Astrocyte (in vitro differentiated cells and primary cell): ENCODE results near the gene SAMD14. TPM values are rescaled to one million over a fixed set of nuclear protein-coding genes. Genes with fewer than 3 reads are reported as not detected.

Source experiments
- DNase-seq: peaks from one replicate; pipeline ENCODE4 v3.0.0-alpha.2; 2010; ENCODE audit warnings: low read depth
- FAIRE-seq: peaks from 2 replicates; lab custom pipeline; 2011; peaks lifted over from hg19 to GRCh38; lab: Jason Lieb, UNC
- H2AFZ ChIP-seq: 2 replicates; pipeline ENCODE4 v1.6.0; 2012; ENCODE audit warnings: low read depth, low read length, inconsistent platforms
- H3K27ac ChIP-seq: 2 replicates; pipeline ENCODE4 v1.5.1; 2011; ENCODE audit warnings: low read depth, low read length, inconsistent platforms
- H3K27me3 ChIP-seq: 2 replicates; pipeline ENCODE4 v1.6.0; 2011; ENCODE audit warnings: low read length, inconsistent platforms; ENCODE audit not compliant: insufficient read depth
- H3K36me3 ChIP-seq: 2 replicates; pipeline ENCODE4 v1.5.1; 2011; ENCODE audit warnings: low read length, inconsistent platforms; ENCODE audit not compliant: insufficient read depth
- H3K4me1 ChIP-seq: 2 replicates; pipeline ENCODE4 v1.5.1; 2011; ENCODE audit warnings: low read length, inconsistent platforms; ENCODE audit not compliant: insufficient read depth
- H3K4me2 ChIP-seq: 2 replicates; pipeline ENCODE4 v1.6.0; 2012; ENCODE audit warnings: low read length, inconsistent platforms
- H3K4me3 ChIP-seq: 2 replicates; pipeline ENCODE4 v1.5.1; 2011; ENCODE audit warnings: low read depth, mild to moderate bottlenecking, low read length, inconsistent platforms; ENCODE audit not compliant: insufficient read depth
- H3K79me2 ChIP-seq: 2 replicates; pipeline ENCODE4 v1.6.0; 2012; ENCODE audit warnings: mild to moderate bottlenecking, low read length, inconsistent platforms; ENCODE audit not compliant: insufficient read depth
- H3K9ac ChIP-seq: 2 replicates; pipeline ENCODE4 v1.6.0; 2012; ENCODE audit warnings: mild to moderate bottlenecking, low read length, inconsistent platforms
- H3K9me3 ChIP-seq: 2 replicates; pipeline ENCODE4 v1.5.1; 2012; ENCODE audit warnings: low read depth, mild to moderate bottlenecking, low read length, inconsistent platforms; ENCODE audit not compliant: insufficient read depth
- H4K20me1 ChIP-seq: 2 replicates; pipeline ENCODE4 v1.6.0; 2012; ENCODE audit warnings: low read length, inconsistent platforms; ENCODE audit not compliant: insufficient read depth
- H3K27ac Mint-ChIP-seq: one replicate; pipeline ENCODE4 v1.8.0; 2021; ENCODE audit warnings: mild to moderate bottlenecking, mixed read lengths; ENCODE audit not compliant: unreplicated experiment
- H3K27me3 Mint-ChIP-seq: one replicate; pipeline ENCODE4 v1.8.0; 2021; ENCODE audit warnings: low read depth, mixed read lengths; ENCODE audit not compliant: unreplicated experiment
- H3K36me3 Mint-ChIP-seq: one replicate; pipeline ENCODE4 v1.8.0; 2021; ENCODE audit warnings: low read depth, mixed read lengths; ENCODE audit not compliant: unreplicated experiment
- H3K4me1 Mint-ChIP-seq: one replicate; pipeline ENCODE4 v1.8.0; 2021; ENCODE audit warnings: low read depth, mixed read lengths; ENCODE audit not compliant: unreplicated experiment
- H3K4me3 Mint-ChIP-seq: one replicate; pipeline ENCODE4 v1.8.0; 2021; ENCODE audit warnings: mild to moderate bottlenecking, moderate library complexity, mixed read lengths; ENCODE audit not compliant: unreplicated experiment
- H3K9me3 Mint-ChIP-seq: one replicate; pipeline ENCODE4 v1.8.0; 2021; ENCODE audit warnings: mild to moderate bottlenecking, mixed read lengths; ENCODE audit not compliant: unreplicated experiment
- CTCF ChIP-seq: IDR thresholded peaks from 2 replicates; pipeline ENCODE4 v1.5.1; 2011; ENCODE audit warnings: low read depth, mild to moderate bottlenecking, inconsistent platforms, low read length, moderate library complexity; ENCODE audit not compliant: insufficient read depth
- EZH2 ChIP-seq: IDR thresholded peaks from 2 replicates; pipeline ENCODE4 v1.6.1; 2012; ENCODE audit warnings: mild to moderate bottlenecking, low read length, inconsistent platforms; ENCODE audit not compliant: insufficient read depth
- total RNA-seq: library from RNA; stranded (reverse); gene quantifications from 2 replicates; pipeline ENCODE4 v1.2.1, GENCODE V29; 2021

Gene SAMD14
- total RNA-seq, 1 donor from 2014 or later, result 10.8 TPM

- Histone ChIP-seq H3K27me3 (no peaks in the 10 kb centered on the region), H3K36me3 (no peaks in the 10 kb centered on the region), H3K27ac (peak overlapping the region; percentile 100), H3K9me3 (no peaks in the 10 kb centered on the region), H2AFZ (no peak overlapping the region), H3K4me2 (no peak overlapping the region), H4K20me1 (no peaks in the 10 kb centered on the region), H3K79me2 (peaks cover 4% of the 10 kb centered on the region), H3K4me3 (no peak overlapping the region), H3K9ac (peak overlapping the region; percentile 50), H3K4me1 (peaks cover 43% of the 10 kb centered on the region)
- H3K27me3 Mint-ChIP-seq, result no peaks in the 10 kb centered on the region
- peaks cover 5% of the 10 kb centered on the region for H3K36me3 Mint-ChIP-seq
- H3K27ac Mint-ChIP-seq, result peak overlapping the region; percentile 62
- DNase-seq (no peak), FAIRE-seq (no peak)
- TF ChIP-seq CTCF (no peak), EZH2 (no peak)
- H3K9me3 Mint-ChIP-seq, result peaks cover 3% of the 10 kb centered on the region
- peaks cover 56% of the 10 kb centered on the region for H3K4me1 Mint-ChIP-seq
- no peak overlapping the region for H3K4me3 Mint-ChIP-seq
Measured at GRCh38 chr17:50175035-50175807, 45.3 kb upstream of the SAMD14 start.

GRCh38 chr17:50174444-50174843, 44.5 kb upstream of the SAMD14 start:
- Histone ChIP-seq H3K36me3 (no peaks in the 10 kb centered on the region), H3K4me3 (no peak overlapping the region), H3K27ac (peak overlapping the region; percentile 95), H3K9me3 (no peaks in the 10 kb centered on the region), H4K20me1 (no peaks in the 10 kb centered on the region), H3K4me2 (no peak overlapping the region), H3K27me3 (no peaks in the 10 kb centered on the region), H3K9ac (no peak overlapping the region), H2AFZ (no peak overlapping the region), H3K4me1 (peaks cover 46% of the 10 kb centered on the region), H3K79me2 (peaks cover 4% of the 10 kb centered on the region)
- Mint-ChIP-seq H3K4me3 (peak overlapping the region; percentile 41), H3K27ac (peak overlapping the region; percentile 86), H3K4me1 (peaks cover 49% of the 10 kb centered on the region), H3K36me3 (peaks cover 5% of the 10 kb centered on the region), H3K27me3 (no peaks in the 10 kb centered on the region), H3K9me3 (peaks cover 3% of the 10 kb centered on the region)
- DNase-seq (no peak), FAIRE-seq (no peak)
- TF ChIP-seq EZH2 (no peak), CTCF (no peak)
